ENCODE data around the gene CNPPD1.

GRCh38 chr2:219218217-219218731 is 41.5 kb upstream of the CNPPD1 start:
- TF ChIP-seq, protein P1, sequence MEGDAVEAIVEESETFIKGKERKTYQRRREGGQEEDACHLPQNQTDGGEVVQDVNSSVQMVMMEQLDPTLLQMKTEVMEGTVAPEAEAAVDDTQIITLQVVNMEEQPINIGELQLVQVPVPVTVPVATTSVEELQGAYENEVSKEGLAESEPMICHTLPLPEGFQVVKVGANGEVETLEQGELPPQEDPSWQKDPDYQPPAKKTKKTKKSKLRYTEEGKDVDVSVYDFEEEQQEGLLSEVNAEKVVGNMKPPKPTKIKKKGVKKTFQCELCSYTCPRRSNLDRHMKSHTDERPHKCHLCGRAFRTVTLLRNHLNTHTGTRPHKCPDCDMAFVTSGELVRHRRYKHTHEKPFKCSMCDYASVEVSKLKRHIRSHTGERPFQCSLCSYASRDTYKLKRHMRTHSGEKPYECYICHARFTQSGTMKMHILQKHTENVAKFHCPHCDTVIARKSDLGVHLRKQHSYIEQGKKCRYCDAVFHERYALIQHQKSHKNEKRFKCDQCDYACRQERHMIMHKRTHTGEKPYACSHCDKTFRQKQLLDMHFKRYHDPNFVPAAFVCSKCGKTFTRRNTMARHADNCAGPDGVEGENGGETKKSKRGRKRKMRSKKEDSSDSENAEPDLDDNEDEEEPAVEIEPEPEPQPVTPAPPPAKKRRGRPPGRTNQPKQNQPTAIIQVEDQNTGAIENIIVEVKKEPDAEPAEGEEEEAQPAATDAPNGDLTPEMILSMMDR (IDR thresholded peaks at IDR 0.05) = peak in 1 of 12 donors; percentile 8
- no peak for TF ChIP-seq POLR2A (IDR thresholded peaks at IDR 0.05)

Measured in heart left ventricle (tissue), 13 donors.